ENCODE measurements around the gene CBLN1. TPM values are rescaled to one million over a fixed set of nuclear protein-coding genes. Genes with fewer than 3 reads are reported as not detected.

The CBLN1 gene
- total and polyA plus RNA-seq, 4 donors: 0.58 to 1.2 TPM; not detected in 2

DNA sequence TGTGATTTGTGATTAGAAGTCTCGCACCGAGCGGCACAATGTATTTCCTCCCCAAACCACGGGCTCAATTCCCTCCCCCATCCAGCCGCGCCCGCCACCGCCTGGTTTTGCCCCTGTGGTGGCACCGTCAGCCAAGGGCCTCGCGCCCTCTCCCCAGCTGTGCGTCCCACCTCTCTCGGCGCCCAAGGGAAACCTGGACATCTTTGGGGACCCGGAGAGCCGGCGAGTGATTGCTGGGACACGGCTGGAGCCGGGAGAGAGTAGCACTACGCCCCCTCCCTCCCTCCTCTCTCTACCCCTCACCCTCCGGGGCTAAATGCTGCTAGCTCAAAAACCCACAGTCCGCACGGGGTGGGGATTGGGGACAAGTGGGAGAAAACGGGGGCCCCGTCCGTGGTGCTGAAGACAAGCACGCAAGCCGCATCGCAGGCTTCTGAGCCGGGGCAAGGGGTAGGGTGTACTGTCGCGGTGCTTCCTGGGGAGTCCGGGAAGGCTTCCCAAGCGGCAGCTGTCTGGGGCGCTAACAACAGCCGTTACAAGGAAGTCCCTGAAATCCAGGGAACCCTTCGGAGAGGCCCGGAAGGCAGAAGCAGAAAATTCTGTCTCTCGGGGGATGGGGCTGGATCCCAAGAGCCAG lies 1.4 kb downstream of the CBLN1 start:
- no peaks in the 10 kb centered on the region for H3K4me1 ChIP-seq (ENCODE audit: control insufficient read depth in 1 of 2, insufficient read depth in 2 of 2, low read length in 2 of 2)
- 1 to 2% methylated on average over 39 of the region's 39 CpGs for WGBS, 2 donors
- peak in 1 of 2 donors; percentile 47 for DNase-seq
- H3K27ac ChIP-seq (ENCODE audit: low read depth in 1 of 2, low read length in 2 of 2): no peak overlapping the region
- intact Hi-C loops (cut with DNase I): no loop called here
- H3K4me3 ChIP-seq (ENCODE audit: low read length in 2 of 2): no peak overlapping the region
- no peaks in the 10 kb centered on the region for H3K36me3 ChIP-seq (ENCODE audit: control insufficient read depth in 1 of 2, insufficient read depth in 2 of 2, low read length in 1 of 2)
- no peak for ATAC-seq (ENCODE audit: low FRiP score)
- peaks cover 0 to 2% of the 10 kb centered on the region in 2 donors for H3K27me3 ChIP-seq (ENCODE audit: control insufficient read depth in 1 of 2, insufficient read depth in 2 of 2, low read length in 1 of 2)
- no peaks in the 10 kb centered on the region for H3K9me3 ChIP-seq (ENCODE audit: control insufficient read depth, low read length)

- WGBS, 2 donors: 4% methylated on average over 29 of the region's 29 CpGs
- Histone ChIP-seq H3K9me3 (ENCODE audit: control insufficient read depth, low read length) (no peaks in the 10 kb centered on the region), H3K27ac (ENCODE audit: low read depth in 1 of 2, low read length in 2 of 2) (no peak overlapping the region), H3K4me3 (ENCODE audit: low read length in 2 of 2) (no peak overlapping the region), H3K36me3 (ENCODE audit: control insufficient read depth in 1 of 2, insufficient read depth in 2 of 2, low read length in 1 of 2) (no peaks in the 10 kb centered on the region), H3K4me1 (ENCODE audit: control insufficient read depth in 1 of 2, insufficient read depth in 2 of 2, low read length in 2 of 2) (no peaks in the 10 kb centered on the region), H3K27me3 (ENCODE audit: control insufficient read depth in 1 of 2, insufficient read depth in 2 of 2, low read length in 1 of 2) (peaks cover 0 to 2% of the 10 kb centered on the region in 2 donors)
- intact Hi-C loops (cut with DNase I): no loop called here
- ATAC-seq (ENCODE audit: low FRiP score): no peak
- DNase-seq: no peak
Observed at GRCh38 chr16:49278944-49279725, 2.5 kb downstream of the CBLN1 start.

DNA sequence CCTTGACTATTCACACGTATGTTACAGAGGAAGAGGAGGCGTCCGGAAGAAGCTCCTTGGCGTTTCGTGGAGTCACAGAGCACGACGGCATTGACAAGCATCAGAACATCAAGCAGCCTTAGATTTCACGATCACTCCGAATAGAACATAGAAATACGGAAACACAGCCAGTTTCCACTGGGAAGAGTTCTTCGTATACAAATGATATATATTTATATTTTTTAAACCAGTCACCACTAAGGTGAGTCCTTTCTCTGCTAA lies 3.1 kb downstream of the CBLN1 start:
- H3K27ac ChIP-seq (ENCODE audit: low read depth in 1 of 2, low read length in 2 of 2): no peak overlapping the region
- no peak overlapping the region for H3K4me3 ChIP-seq (ENCODE audit: low read length in 2 of 2)
- H3K4me1 ChIP-seq (ENCODE audit: control insufficient read depth in 1 of 2, insufficient read depth in 2 of 2, low read length in 2 of 2): no peaks in the 10 kb centered on the region
- 14 to 20% methylated on average over 11 of the region's 11 CpGs for WGBS, 2 donors
- no peaks in the 10 kb centered on the region for H3K9me3 ChIP-seq (ENCODE audit: control insufficient read depth, low read length)
- H3K27me3 ChIP-seq (ENCODE audit: control insufficient read depth in 1 of 2, insufficient read depth in 2 of 2, low read length in 1 of 2): peaks cover 0 to 2% of the 10 kb centered on the region in 2 donors
- ATAC-seq (ENCODE audit: low FRiP score) (no peak), DNase-seq (no peak)
- no peaks in the 10 kb centered on the region for H3K36me3 ChIP-seq (ENCODE audit: control insufficient read depth in 1 of 2, insufficient read depth in 2 of 2, low read length in 1 of 2)
- intact Hi-C loops (cut with DNase I): no loop called here

- no peaks in the 10 kb centered on the region for H3K4me1 ChIP-seq (ENCODE audit: control insufficient read depth in 1 of 2, insufficient read depth in 2 of 2, low read length in 2 of 2)
- peaks cover 0 to 2% of the 10 kb centered on the region in 2 donors for H3K27me3 ChIP-seq (ENCODE audit: control insufficient read depth in 1 of 2, insufficient read depth in 2 of 2, low read length in 1 of 2)
Observed at GRCh38 chr16:49277766-49278566, 3.7 kb downstream of the CBLN1 start.

DNA sequence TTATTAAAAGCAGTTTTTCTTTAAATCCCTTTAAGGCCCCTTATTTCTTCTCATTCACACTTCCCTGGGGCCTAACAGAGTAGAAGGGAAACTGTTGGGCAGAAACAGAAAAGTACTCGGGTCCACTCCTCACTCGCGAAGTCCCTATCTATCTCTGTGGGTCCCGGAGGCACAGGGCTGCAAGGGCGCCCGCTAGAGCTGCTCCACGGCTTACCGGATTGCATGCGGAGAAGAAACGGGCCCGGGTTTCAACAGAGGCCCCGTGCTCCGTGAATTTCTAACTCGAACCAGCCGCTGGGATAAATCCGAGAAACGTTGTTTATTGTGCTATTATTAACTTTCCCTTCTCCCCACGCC lies 4.3 kb downstream of the CBLN1 start:
- no peak overlapping the region for H3K4me3 ChIP-seq (ENCODE audit: low read length in 2 of 2)
- intact Hi-C loops (cut with DNase I): no loop called here
- no peaks in the 10 kb centered on the region for H3K36me3 ChIP-seq (ENCODE audit: control insufficient read depth in 1 of 2, insufficient read depth in 2 of 2, low read length in 1 of 2)
- WGBS, 2 donors: 1 to 3% methylated on average over 18 of the region's 18 CpGs
- no peaks in the 10 kb centered on the region for H3K4me1 ChIP-seq (ENCODE audit: control insufficient read depth in 1 of 2, insufficient read depth in 2 of 2, low read length in 2 of 2)
- H3K27me3 ChIP-seq (ENCODE audit: control insufficient read depth in 1 of 2, insufficient read depth in 2 of 2, low read length in 1 of 2): peaks cover 0 to 3% of the 10 kb centered on the region in 2 donors
- DNase-seq (no peak), ATAC-seq (ENCODE audit: low FRiP score) (no peak)
- no peaks in the 10 kb centered on the region for H3K9me3 ChIP-seq (ENCODE audit: control insufficient read depth, low read length)
- no peak overlapping the region for H3K27ac ChIP-seq (ENCODE audit: low read depth in 1 of 2, low read length in 2 of 2)

More at GRCh38 chr16:49277766-49278566, 3.7 kb downstream of the CBLN1 start:
- no peak for ATAC-seq (ENCODE audit: low FRiP score)
- DNase-seq: no peak
- Histone ChIP-seq H3K36me3 (ENCODE audit: control insufficient read depth in 1 of 2, insufficient read depth in 2 of 2, low read length in 1 of 2) (no peaks in the 10 kb centered on the region), H3K27ac (ENCODE audit: low read depth in 1 of 2, low read length in 2 of 2) (no peak overlapping the region), H3K4me3 (ENCODE audit: low read length in 2 of 2) (peak overlapping the region in 1 of 2 donors; percentile 14), H3K9me3 (ENCODE audit: control insufficient read depth, low read length) (no peaks in the 10 kb centered on the region)
- WGBS, 2 donors: 4 to 6% methylated on average over 49 of the region's 49 CpGs
- intact Hi-C loops (cut with DNase I): no loop called here

- H3K4me1 ChIP-seq (ENCODE audit: control insufficient read depth in 1 of 2, insufficient read depth in 2 of 2, low read length in 2 of 2): no peaks in the 10 kb centered on the region
- no peaks in the 10 kb centered on the region for H3K36me3 ChIP-seq (ENCODE audit: control insufficient read depth in 1 of 2, insufficient read depth in 2 of 2, low read length in 1 of 2)
- WGBS, 2 donors: 7% methylated on average over 19 of the region's 19 CpGs
Observed at GRCh38 chr16:49276646-49277385, 4.8 kb downstream of the CBLN1 start.

DNA sequence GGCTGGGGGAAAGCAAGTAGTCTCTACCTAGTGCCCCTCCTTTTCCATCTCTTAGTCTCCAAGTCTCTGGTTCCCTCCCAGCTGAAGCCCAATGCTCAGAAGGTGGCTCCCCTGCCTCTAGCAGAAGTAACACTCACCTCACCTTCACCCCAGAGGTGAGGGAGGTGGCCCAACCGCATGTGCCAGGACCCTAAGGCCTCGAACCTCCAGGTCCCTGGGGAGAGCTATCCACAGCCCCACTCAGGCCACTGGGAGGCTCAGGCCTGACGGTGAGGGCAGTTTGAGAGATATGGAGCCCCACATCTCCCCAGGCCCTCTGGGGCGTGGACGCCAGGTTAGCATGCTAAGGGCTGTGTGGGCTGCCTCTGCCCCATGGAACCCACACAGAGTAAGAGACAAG lies 5.8 kb downstream of the CBLN1 start:
- ATAC-seq (ENCODE audit: low FRiP score) (no peak), DNase-seq (no peak)
- intact Hi-C loops (cut with DNase I): no loop called here
- no peak overlapping the region for H3K27ac ChIP-seq (ENCODE audit: low read depth in 1 of 2, low read length in 2 of 2)
- 31 to 34% methylated on average over 5 of the region's 5 CpGs for WGBS, 2 donors
- H3K36me3 ChIP-seq (ENCODE audit: control insufficient read depth in 1 of 2, insufficient read depth in 2 of 2, low read length in 1 of 2): no peaks in the 10 kb centered on the region
- H3K27me3 ChIP-seq (ENCODE audit: control insufficient read depth in 1 of 2, insufficient read depth in 2 of 2, low read length in 1 of 2): peaks cover 0 to 4% of the 10 kb centered on the region in 2 donors
- no peak overlapping the region for H3K4me3 ChIP-seq (ENCODE audit: low read length in 2 of 2)
- H3K4me1 ChIP-seq (ENCODE audit: control insufficient read depth in 1 of 2, insufficient read depth in 2 of 2, low read length in 2 of 2): no peaks in the 10 kb centered on the region
- H3K9me3 ChIP-seq (ENCODE audit: control insufficient read depth, low read length): no peaks in the 10 kb centered on the region

More at GRCh38 chr16:49276646-49277385, 4.8 kb downstream of the CBLN1 start:
- ATAC-seq (ENCODE audit: low FRiP score) (no peak), DNase-seq (no peak)
- H3K9me3 ChIP-seq (ENCODE audit: control insufficient read depth, low read length): no peaks in the 10 kb centered on the region
- intact Hi-C loops (cut with DNase I): no loop called here
- no peak overlapping the region for H3K4me3 ChIP-seq (ENCODE audit: low read length in 2 of 2)
- no peak overlapping the region for H3K27ac ChIP-seq (ENCODE audit: low read depth in 1 of 2, low read length in 2 of 2)
- H3K27me3 ChIP-seq (ENCODE audit: control insufficient read depth in 1 of 2, insufficient read depth in 2 of 2, low read length in 1 of 2): peaks cover 0 to 4% of the 10 kb centered on the region in 2 donors

DNA sequence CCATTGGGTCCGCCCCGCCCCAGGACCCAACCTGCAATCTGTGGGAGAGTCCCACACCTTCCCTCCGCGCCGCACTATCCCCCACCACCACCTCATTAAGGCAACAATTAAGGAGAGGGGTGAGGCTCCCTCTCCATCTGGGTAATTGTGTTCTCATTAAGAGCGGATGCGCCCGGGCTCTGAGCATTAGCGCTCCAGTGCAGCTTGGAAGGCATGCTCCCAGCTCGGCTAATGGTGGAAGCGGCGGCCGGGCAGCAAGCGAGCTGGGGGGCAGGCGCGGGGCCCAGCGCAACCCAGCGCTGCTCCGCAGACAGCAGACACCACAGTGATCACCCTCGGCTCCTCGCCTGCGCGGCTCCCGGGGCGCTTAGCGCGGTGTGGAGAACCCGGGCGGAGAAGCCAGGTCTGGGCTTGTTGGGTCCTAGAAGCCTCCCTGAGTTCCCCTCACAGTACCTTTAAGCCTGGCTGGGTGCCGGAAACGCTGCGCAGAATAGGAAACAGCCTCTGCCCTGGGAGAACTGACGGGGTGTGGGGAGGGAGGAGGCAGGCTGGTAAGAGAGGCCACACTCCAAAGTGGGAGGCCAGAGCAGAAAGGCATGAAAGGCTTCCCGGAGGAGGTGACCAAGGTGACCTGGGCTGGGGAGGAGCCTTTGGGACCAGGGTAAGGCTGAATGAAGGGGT lies 6.4 kb downstream of the CBLN1 start:
- Histone ChIP-seq H3K4me1 (ENCODE audit: control insufficient read depth in 1 of 2, insufficient read depth in 2 of 2, low read length in 2 of 2) (no peaks in the 10 kb centered on the region), H3K36me3 (ENCODE audit: control insufficient read depth in 1 of 2, insufficient read depth in 2 of 2, low read length in 1 of 2) (no peaks in the 10 kb centered on the region), H3K9me3 (ENCODE audit: control insufficient read depth, low read length) (no peaks in the 10 kb centered on the region), H3K4me3 (ENCODE audit: low read length in 2 of 2) (no peak overlapping the region), H3K27me3 (ENCODE audit: control insufficient read depth in 1 of 2, insufficient read depth in 2 of 2, low read length in 1 of 2) (peaks cover 0 to 4% of the 10 kb centered on the region in 2 donors), H3K27ac (ENCODE audit: low read depth in 1 of 2, low read length in 2 of 2) (no peak overlapping the region)
- no peak for DNase-seq
- no peak for ATAC-seq (ENCODE audit: low FRiP score)
- intact Hi-C loops (cut with DNase I): no loop called here
- 1 to 2% methylated on average over 34 of the region's 34 CpGs for WGBS, 2 donors
